ENCODE results near the gene REELD1. TPM values are rescaled to one million over a fixed set of nuclear protein-coding genes. Genes with fewer than 3 reads are reported as not detected.
A peak's percentile ranks its signal among the peaks of the same experiment; 100 is the strongest.

REELD1 gene
- total RNA-seq, 1 experiment from 2014 or later, result not detected

GRCh38 chr4:146232131-146232722 lies 17.9 kb downstream of the REELD1 start:
- Histone ChIP-seq H3K4me1 (replicated peaks; ENCODE audit: insufficient read depth) (no peaks in the 10 kb centered on the region), H3K4me3 (no peak overlapping the region), H3K27me3 (ENCODE audit: insufficient read depth, low read depth) (no peaks in the 10 kb centered on the region), H3K27ac (no peak overlapping the region), H4K20me1 (ENCODE audit: insufficient read depth) (no peaks in the 10 kb centered on the region), H2AFZ (no peak overlapping the region), H3K9me2 (ENCODE audit: insufficient read depth) (no peaks in the 10 kb centered on the region), H3K79me2 (ENCODE audit: low read depth) (no peaks in the 10 kb centered on the region), H3K4me2 (no peak overlapping the region), H3K9me3 (ENCODE audit: insufficient read depth, low read depth) (no peaks in the 10 kb centered on the region), H3F3A (ENCODE audit: insufficient read depth, low read depth) (no peaks in the 10 kb centered on the region), H3K36me3 (ENCODE audit: low read depth) (no peaks in the 10 kb centered on the region)
- POLR2A ChIA-PET (ENCODE audit: unreplicated experiment), result no interaction called here
- TF ChIP-seq EZH2 (IDR thresholded peaks at IDR 0.05; ENCODE audit: low read depth) (no peak), CTCF (conservative IDR thresholded peaks at IDR 0.05) (no peak)
- intact Hi-C loops (cut with micrococcal nuclease; ENCODE audit: unreplicated experiment), result no loop called here
- no TSS peak for BruUV-seq (replicated peaks)
- CTCF ChIA-PET, result no interaction called here
- DNase-seq, result peak in 1 of 2 experiments; percentile 43

- peaks cover under 1% of the 10 kb centered on the region; the same call in 1 of the 2 replicates for H3F3A ChIP-seq (ENCODE audit: insufficient read depth, low read depth)
- no peaks in the 10 kb centered on the region for H4K20me1 ChIP-seq (ENCODE audit: insufficient read depth)
- H3K4me2 ChIP-seq, result no peak overlapping the region
- H3K9me3 ChIP-seq (ENCODE audit: insufficient read depth, low read depth), result no peaks in the 10 kb centered on the region
- H2AFZ ChIP-seq, result no peak overlapping the region
- H3K27ac ChIP-seq, result no peak overlapping the region
- peaks cover 5% of the 10 kb centered on the region for H3K4me1 ChIP-seq (replicated peaks; ENCODE audit: insufficient read depth)
- H3K36me3 ChIP-seq (ENCODE audit: low read depth), result no peaks in the 10 kb centered on the region
- ChIA-PET POLR2A (ENCODE audit: unreplicated experiment) (no interaction called here), CTCF (no interaction called here)
- H3K4me3 ChIP-seq, result no peak overlapping the region
- no peak for DNase-seq
- H3K79me2 ChIP-seq (ENCODE audit: low read depth), result no peaks in the 10 kb centered on the region
- TF ChIP-seq EZH2 (IDR thresholded peaks at IDR 0.05; ENCODE audit: low read depth), result no peak
- TF ChIP-seq CTCF (conservative IDR thresholded peaks at IDR 0.05), result no peak
- BruUV-seq (replicated peaks), result no TSS peak
- H3K27me3 ChIP-seq (ENCODE audit: insufficient read depth, low read depth), result no peaks in the 10 kb centered on the region
- intact Hi-C loops (cut with micrococcal nuclease; ENCODE audit: unreplicated experiment), result no loop called here
- no peaks in the 10 kb centered on the region for H3K9me2 ChIP-seq (ENCODE audit: insufficient read depth)
Measured at GRCh38 chr4:146235654-146236177, 21.4 kb downstream of the REELD1 start.

GRCh38 chr4:146236216-146236615 lies 21.9 kb downstream of the REELD1 start:
- H3K9me3 ChIP-seq (ENCODE audit: insufficient read depth, low read depth), result no peaks in the 10 kb centered on the region
- no peaks in the 10 kb centered on the region for H3K79me2 ChIP-seq (ENCODE audit: low read depth)
- H3K36me3 ChIP-seq (ENCODE audit: low read depth), result no peaks in the 10 kb centered on the region
- H4K20me1 ChIP-seq (ENCODE audit: insufficient read depth), result no peaks in the 10 kb centered on the region
- no peaks in the 10 kb centered on the region for H3K27me3 ChIP-seq (ENCODE audit: insufficient read depth, low read depth)
- peaks cover 10% of the 10 kb centered on the region for H3K4me1 ChIP-seq (replicated peaks; ENCODE audit: insufficient read depth)
- ChIA-PET POLR2A (ENCODE audit: unreplicated experiment) (no interaction called here), CTCF (no interaction called here)
- no peak overlapping the region for H2AFZ ChIP-seq
- TF ChIP-seq CTCF (conservative IDR thresholded peaks at IDR 0.05), result no peak
- no peak for TF ChIP-seq EZH2 (IDR thresholded peaks at IDR 0.05; ENCODE audit: low read depth)
- no peaks in the 10 kb centered on the region for H3K9me2 ChIP-seq (ENCODE audit: insufficient read depth)
- no peak overlapping the region for H3K27ac ChIP-seq
- H3F3A ChIP-seq (ENCODE audit: insufficient read depth, low read depth), result peaks cover 6% of the 10 kb centered on the region
- no peak overlapping the region for H3K4me3 ChIP-seq
- no peak for DNase-seq
- no peak overlapping the region for H3K4me2 ChIP-seq
- intact Hi-C loops (cut with micrococcal nuclease; ENCODE audit: unreplicated experiment), result no loop called here
- no TSS peak for BruUV-seq (replicated peaks)
